GM12878 (cell line): ENCODE measurements around the gene AGER. TPM values are rescaled to one million over a fixed set of nuclear protein-coding genes. Genes with fewer than 3 reads are reported as not detected.
A peak's percentile ranks its signal among the peaks of the same experiment; 100 is the strongest.

Experiments used
- BCL11A ChIP-seq: IDR thresholded peaks from 2 replicates; pipeline ENCODE4 v1.6.1; 2011; ENCODE audit warnings: low read depth, low read length
- EP300 ChIP-seq, 2 experiments: fragments of 150-350 bp in 1 of 2; IDR thresholded peaks; 2 replicates each; pipeline ENCODE4 v1.6.1; 2011 to 2012; ENCODE audit warnings: low read depth in 2 of 2, low read length in 2 of 2, borderline replicate concordance in 1 of 2, improper control_type of control experiment in 1 of 2, inconsistent platforms in 1 of 2; ENCODE audit not compliant: control insufficient read depth in 1 of 2
- GATAD2B ChIP-seq: fragments of 450-650 bp; conservative IDR thresholded peaks from 2 replicates; pipeline ENCODE4 v1.6.1; 2017; ENCODE audit warnings: low read depth, mild to moderate bottlenecking, moderate library complexity
- HCFC1 ChIP-seq: fragments of 150-350 bp; IDR thresholded peaks from 2 replicates; pipeline ENCODE4 v1.6.1; 2014; ENCODE audit warnings: low read length
- HSF1 ChIP-seq: fragments of 150-350 bp; IDR thresholded peaks from 2 replicates; pipeline ENCODE4 v1.6.1; 2014; ENCODE audit warnings: mild to moderate bottlenecking, low read depth, low read length
- IKZF1 ChIP-seq: fragments of 450-650 bp; conservative IDR thresholded peaks from 2 replicates; pipeline ENCODE4 v1.6.1; 2017; ENCODE audit warnings: antibody characterized with exemption, mild to moderate bottlenecking
- IRF5 ChIP-seq: fragments of 450-650 bp; IDR thresholded peaks from 2 replicates; pipeline ENCODE4 v1.6.1; 2017; ENCODE audit warnings: borderline replicate concordance
- MTA2 ChIP-seq: fragments of 450-650 bp; IDR thresholded peaks from 2 replicates; pipeline ENCODE4 v1.6.1; 2016; ENCODE audit warnings: low read depth, mild to moderate bottlenecking, moderate library complexity
- NFXL1 ChIP-seq: fragments of 450-650 bp; IDR thresholded peaks from 2 replicates; pipeline ENCODE4 v1.6.1; 2017; ENCODE audit warnings: antibody characterized with exemption, mild to moderate bottlenecking, borderline replicate concordance
- RB1 ChIP-seq: fragments of 450-650 bp; formaldehyde crosslinking; IDR thresholded peaks from 2 replicates; pipeline ENCODE4 v1.6.1; 2017; ENCODE audit warnings: mild to moderate bottlenecking, borderline replicate concordance
- RFX5 ChIP-seq: IDR thresholded peaks from 2 replicates; pipeline ENCODE4 v1.6.1; 2011; ENCODE audit warnings: low read depth, low read length, improper control_type of control experiment
- RUNX3 ChIP-seq: IDR thresholded peaks from 2 replicates; pipeline ENCODE4 v1.6.1; 2012; ENCODE audit warnings: low read length, inconsistent platforms
- SKIL ChIP-seq: fragments of 450-650 bp; IDR thresholded peaks from 2 replicates; pipeline ENCODE4 v1.6.1; 2017; ENCODE audit warnings: mild to moderate bottlenecking, low read depth, inconsistent platforms; ENCODE audit not compliant: poor library complexity, severe bottlenecking
- TBL1XR1 ChIP-seq: IDR thresholded peaks from 2 replicates; pipeline ENCODE4 v1.6.1; 2012; ENCODE audit warnings: low read depth, low read length, improper control_type of control experiment
- USF1 ChIP-seq: IDR thresholded peaks from 2 replicates; pipeline ENCODE4 v1.6.1; 2011; ENCODE audit warnings: borderline replicate concordance, low read depth, mild to moderate bottlenecking, moderate library complexity, mixed read lengths, low read length; ENCODE audit not compliant: insufficient read depth; ENCODE audit errors: extremely low read length
- ZNF622 ChIP-seq: fragments of 450-650 bp; IDR thresholded peaks from 2 replicates; pipeline ENCODE4 v1.6.1; 2017; ENCODE audit warnings: mild to moderate bottlenecking, inconsistent platforms
- polyA plus RNA-seq, 11 experiments: library from polyadenylated mRNA; depleted of rRNA in 4 of 11; unstranded in 6 of 11; stranded (reverse) in 5 of 11; fragments of >200 nt; fragmentation: Nextera tagmentation in 4 of 11; fragmentation: Illumina TruSeq in 1 of 11; extraction: Ambion mirVana in 4 of 11; extraction: Trizol in 1 of 11; gene quantifications; 1 replicate in 1 of 11; 2 replicates in 10 of 11; pipeline versions ENCODE4 v1.2.1 to v1.2.3, GENCODE V29; 2011 to 2016; ENCODE audit warnings: inconsistent platforms in 2 of 11, missing spikeins in 2 of 11, low read depth in 1 of 11
- total RNA-seq, 4 experiments: library from RNA; depleted of rRNA in 3 of 4; stranded (reverse); fragments of >200 nt in 3 of 4; fragmentation: Illumina TruSeq in 1 of 4; extraction: Trizol in 1 of 4; gene quantifications; 2 replicates each; pipeline versions ENCODE4 v1.2.1 to v1.2.3, GENCODE V29; 2013 to 2021

Gene AGER
- total and polyA plus RNA-seq, 10 of the 15 experiments (the other 5 are each of a cell fraction or from before 2014, with no cell fraction given), result 1.1 to 18.2 (median 3.9) TPM

GRCh38 chr6:32224696-32225095 is 40.6 kb upstream of the AGER start (continued):
- TF ChIP-seq SKIL (no peak), HCFC1 (no peak), RUNX3 (peak; percentile 87), RB1 (no peak), BCL11A (peak; percentile 68; the same call in 1 of the 2 replicates), NFXL1 (no peak), TBL1XR1 (no peak), HSF1 (no peak), GATAD2B (peak; percentile 70; the same call in 1 of the 2 replicates), EP300 (IDR thresholded peaks at IDR 0.05; ENCODE audit: borderline replicate concordance in 1 of 2, control insufficient read depth in 1 of 2, low read depth in 2 of 2, low read length in 2 of 2) (peak in 1 of 2 experiments; percentile 85; a peak in 2 of 4 replicates), ZNF622 (no peak), IKZF1 (peak; percentile 93), USF1 (no peak), MTA2 (peak; percentile 70), IRF5 (no peak), RFX5 (no peak)
